IPS DF 19.7 (cell line): ENCODE results near the gene ELP1.
"Not testable (repeated sequence)": the region's sequence is repeated elsewhere in the genome, so short reads cannot be mapped to it uniquely, and the experiment has no call there.

Experiments
- DNase-seq: peaks from one replicate; pipeline ENCODE4 v3.0.0-alpha.2; 2013; ENCODE audit warnings: low read depth, low spot score

The ELP1 gene

GRCh38 chr9:108933718-108934322, at the start of gene ELP1:
TSS of gene ELP1 (minus strand) at chr9:108934124. CDS start at chr9:108931146, 2,978 bp downstream.
- peak; percentile 68 for DNase-seq

- no peak for DNase-seq
Observed at GRCh38 chr9:108980893-108981292, 47.0 kb upstream of the ELP1 start.

- no peak for DNase-seq
Observed at GRCh38 chr9:108978205-108978604, 44.3 kb upstream of the ELP1 start.

- no peak for DNase-seq
Observed at GRCh38 chr9:108973895-108974294, 40.0 kb upstream of the ELP1 start.

- DNase-seq: no peak
Observed at GRCh38 chr9:108972626-108973209, 38.8 kb upstream of the ELP1 start.

GRCh38 chr9:108972186-108972585, 38.3 kb upstream of the ELP1 start:
- DNase-seq: no peak

- not testable (repeated sequence) for DNase-seq
Observed at GRCh38 chr9:108971392-108971791, 37.5 kb upstream of the ELP1 start.

GRCh38 chr9:108967916-108968315, 34.0 kb upstream of the ELP1 start:
- no peak for DNase-seq

GRCh38 chr9:108963459-108964143, 29.7 kb upstream of the ELP1 start:
- no peak for DNase-seq

- no peak for DNase-seq
Observed at GRCh38 chr9:108961151-108961550, 27.2 kb upstream of the ELP1 start.

GRCh38 chr9:108960331-108960730, 26.4 kb upstream of the ELP1 start:
- DNase-seq: no peak

GRCh38 chr9:108956631-108957026, 22.7 kb upstream of the ELP1 start:
- DNase-seq: no peak

- DNase-seq: no peak
Observed at GRCh38 chr9:108956022-108956630, 22.2 kb upstream of the ELP1 start.

- no peak for DNase-seq
Observed at GRCh38 chr9:108953983-108954574, 20.2 kb upstream of the ELP1 start.

- no peak for DNase-seq
Observed at GRCh38 chr9:108951578-108951977, 17.7 kb upstream of the ELP1 start.

- no peak for DNase-seq
Observed at GRCh38 chr9:108950168-108950567, 16.2 kb upstream of the ELP1 start.

- no peak for DNase-seq
Observed at GRCh38 chr9:108939975-108940374, 6.1 kb upstream of the ELP1 start.

- DNase-seq: no peak
Observed at GRCh38 chr9:108937561-108938305, 3.8 kb upstream of the ELP1 start.

GRCh38 chr9:108934323-108934893, 484 bp upstream of the ELP1 start, which contains the start of gene ABITRAM:
TSS of gene ABITRAM (plus strand) at chr9:108934400. CDS start at chr9:108934487, 87 bp downstream.
- peak; percentile 42 for DNase-seq

GRCh38 chr9:108933231-108933717, 650 bp downstream of the ELP1 start:
- DNase-seq: no peak

GRCh38 chr9:108928386-108928785, 5.5 kb downstream of the ELP1 start:
- no peak for DNase-seq
